Left renal pelvis (tissue), 4 donors: ENCODE results near the gene GSDMA. TPM values are rescaled to one million over a fixed set of nuclear protein-coding genes. Genes with fewer than 3 reads are reported as not detected.

Experiments
- DNase-seq, 4 donors: peaks; one replicate each; pipeline ENCODE4 v3.0.0-alpha.2; 2013; ENCODE audit warnings: low read depth in 4 of 4, low spot score in 3 of 4
- polyA plus RNA-seq, 4 donors: library from polyadenylated mRNA; unstranded; fragments of 120-200 nt; gene quantifications; one replicate each; pipeline ENCODE4 v1.2.1, GENCODE V29; 2013; ENCODE audit not compliant: insufficient read length in 4 of 4

Gene GSDMA
- polyA plus RNA-seq, 4 donors = 0.20 to 3.7 (median 2.4) TPM

DNA sequence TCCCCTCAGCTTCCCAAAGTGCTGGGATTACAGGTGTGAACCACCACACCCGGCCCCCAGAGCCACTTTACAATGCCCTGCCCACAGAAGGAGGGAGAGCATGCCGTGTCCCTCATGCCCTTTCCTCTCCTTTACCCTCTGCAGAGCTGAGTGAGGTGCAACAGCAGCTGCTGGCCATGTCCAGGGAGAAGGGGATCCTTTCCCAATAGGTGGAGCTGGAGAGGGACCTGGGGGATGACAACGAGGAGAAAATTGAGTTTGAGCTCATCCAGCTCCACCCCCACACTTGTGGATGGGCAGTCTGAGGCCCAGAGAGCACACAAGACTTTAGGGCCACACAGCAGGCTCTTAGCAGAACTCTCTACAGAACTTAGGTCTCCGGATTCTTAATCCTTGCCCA, 7.9 kb upstream of the GSDMA start:
- DNase-seq = no peak

DNA sequence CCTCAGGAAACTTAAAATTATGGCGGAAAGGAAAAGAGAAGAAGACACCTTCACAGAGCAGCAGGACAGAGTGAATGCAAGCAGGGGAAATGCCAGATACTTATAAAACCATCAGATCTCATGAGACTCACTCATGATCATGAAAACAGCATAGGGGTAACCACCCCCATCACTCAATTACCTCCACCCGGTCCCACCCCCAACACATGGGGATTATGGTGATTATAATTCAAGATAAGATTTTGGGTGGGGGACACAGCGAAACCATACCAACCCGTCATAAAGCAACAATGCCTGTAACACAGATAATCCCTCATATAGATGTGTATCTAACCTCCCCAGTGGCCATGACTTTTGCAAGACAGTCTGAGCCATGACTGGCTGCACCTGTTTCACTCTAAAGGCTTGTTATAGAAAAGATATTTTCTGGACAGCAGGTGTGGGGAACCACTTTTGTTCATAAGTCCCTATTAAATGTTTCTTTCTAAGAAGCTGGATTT, 7.0 kb upstream of the GSDMA start:
- no peak for DNase-seq

DNA sequence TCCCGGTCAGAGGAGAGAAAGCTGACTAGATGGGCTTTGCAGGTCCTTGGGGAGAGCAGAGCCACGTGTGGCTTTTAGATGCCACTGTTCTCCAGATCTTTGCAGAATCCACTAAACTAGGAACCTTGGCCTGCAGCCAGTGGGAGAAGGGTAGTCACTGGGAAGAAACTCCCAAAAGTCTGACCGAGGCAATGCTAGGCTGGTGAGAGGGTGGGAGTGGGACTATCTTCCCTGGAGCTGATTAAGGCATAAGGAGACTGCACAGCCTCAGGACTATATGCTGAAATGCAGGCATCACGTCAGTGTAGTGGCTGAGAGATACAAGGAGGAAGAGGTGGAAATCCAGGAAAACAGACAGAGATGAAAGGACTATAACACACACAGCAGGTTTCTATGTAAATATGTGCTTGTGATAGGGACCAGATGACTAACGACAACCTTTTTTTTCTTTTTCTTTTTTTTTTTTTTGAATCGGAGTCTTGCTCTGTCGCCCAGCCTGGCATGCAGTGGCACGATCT, 2.2 kb upstream of the GSDMA start:
- no peak for DNase-seq

DNA sequence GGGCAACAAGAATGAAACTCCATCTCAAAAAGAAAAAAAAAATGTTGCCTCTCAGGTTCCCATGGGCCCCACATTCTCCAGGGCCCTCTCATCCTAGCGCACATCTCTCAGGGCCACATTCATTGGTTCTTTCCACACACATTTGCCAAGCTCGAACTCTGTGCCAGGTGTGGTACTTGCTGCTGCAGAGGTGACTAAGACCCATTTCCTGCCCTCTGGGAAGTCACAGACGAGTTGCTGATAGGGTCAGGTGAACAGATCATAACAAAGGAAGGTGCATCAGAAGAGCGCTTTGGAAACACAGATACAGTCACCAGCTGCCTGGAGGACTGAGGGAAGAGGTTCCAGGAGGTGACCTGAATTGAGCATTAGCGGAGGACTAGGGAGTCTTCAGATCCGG, 1.0 kb downstream of the GSDMA start:
- no peak for DNase-seq

DNA sequence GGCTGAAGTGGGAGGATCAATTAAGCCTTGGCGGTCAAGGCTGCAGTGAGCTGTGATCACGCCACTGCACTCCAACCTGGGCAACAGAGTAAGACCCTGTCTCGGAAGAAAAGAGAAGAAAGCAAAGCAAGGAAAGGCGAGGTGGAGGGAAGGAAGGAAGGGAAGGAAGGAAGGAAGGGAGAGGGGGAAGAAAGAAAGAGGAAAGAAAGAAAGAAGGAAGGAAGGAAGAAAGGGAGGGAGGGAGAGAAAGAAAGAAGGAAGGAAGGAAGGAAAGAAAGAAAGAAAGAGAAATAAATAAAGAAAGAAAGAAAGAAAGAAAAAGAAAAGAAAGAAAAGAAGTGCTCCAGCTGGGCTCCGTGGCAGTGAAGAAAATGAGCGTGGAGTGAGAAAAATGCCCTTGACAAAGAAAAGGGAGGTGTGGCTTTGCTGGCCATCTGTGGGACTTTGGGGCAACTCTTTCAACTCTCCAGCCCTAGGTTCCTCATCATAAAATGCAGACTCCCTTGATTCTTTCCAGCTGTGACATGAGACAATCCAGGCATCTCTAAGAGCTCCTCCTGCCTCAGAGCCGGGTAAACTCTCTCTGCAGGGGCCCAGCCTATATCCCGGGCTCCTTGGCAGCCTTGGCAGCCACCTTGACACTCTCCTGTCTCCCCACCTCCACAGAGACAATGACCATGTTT, 2.4 kb downstream of the GSDMA start:
- DNase-seq = no peak

DNA sequence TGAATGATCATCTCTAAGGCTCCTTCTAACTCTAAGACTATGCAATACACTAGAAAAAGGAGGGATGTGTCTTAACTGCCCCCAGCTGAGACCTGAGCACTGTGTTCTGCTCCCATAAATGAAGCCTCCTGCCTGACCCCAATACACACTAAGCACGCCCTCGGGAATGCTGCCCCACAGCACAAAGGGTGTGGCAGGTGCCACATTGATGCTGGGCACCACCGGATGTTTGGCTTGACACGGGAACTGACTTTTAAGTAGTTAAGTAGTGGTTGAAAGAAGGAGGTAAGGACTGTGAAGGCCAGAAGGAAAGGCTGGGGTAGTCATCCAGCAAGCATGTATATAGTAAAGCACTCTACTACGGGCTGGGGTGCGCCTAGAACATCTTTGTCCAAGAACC, 4.0 kb downstream of the GSDMA start:
- DNase-seq = no peak

DNA sequence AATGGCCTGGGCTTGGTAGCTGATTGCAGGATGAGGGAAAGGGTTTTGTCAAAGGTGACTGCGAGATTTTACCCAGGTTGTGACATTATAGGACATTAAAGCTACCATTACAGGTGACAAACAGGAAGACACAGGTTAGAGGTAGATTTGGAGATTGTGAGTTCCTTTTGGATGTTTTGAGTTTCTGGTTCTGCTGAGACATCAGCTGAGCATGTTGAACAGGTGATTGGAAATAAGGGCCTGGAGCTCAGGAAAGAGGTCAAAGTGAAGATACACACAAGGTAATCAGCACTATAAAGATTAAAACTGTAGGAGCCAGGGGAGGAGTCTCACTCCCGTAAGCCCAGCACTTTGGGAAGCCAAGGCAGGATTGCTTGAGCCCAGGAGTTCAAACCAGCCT, 6.0 kb downstream of the GSDMA start:
- DNase-seq = no peak

DNA sequence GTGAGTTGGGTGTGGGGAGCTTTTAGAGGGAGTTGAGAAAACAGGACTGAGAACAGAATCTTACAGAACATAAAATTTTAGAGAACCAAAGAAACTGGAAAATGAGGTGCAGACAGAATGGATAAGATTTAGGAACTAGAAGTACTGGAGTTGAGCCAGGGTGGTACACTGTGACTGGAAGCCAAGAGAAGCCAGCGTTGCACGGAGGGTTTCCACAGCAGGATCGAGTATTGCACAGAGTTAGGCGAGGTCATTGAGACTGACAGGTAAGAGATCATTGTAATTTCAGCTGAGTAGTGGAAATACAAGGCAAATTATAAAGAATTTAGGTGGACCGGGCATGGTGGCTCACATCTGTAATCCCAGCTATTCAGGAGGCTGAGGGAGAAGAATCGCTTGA, 6.6 kb downstream of the GSDMA start:
- no peak for DNase-seq

DNA sequence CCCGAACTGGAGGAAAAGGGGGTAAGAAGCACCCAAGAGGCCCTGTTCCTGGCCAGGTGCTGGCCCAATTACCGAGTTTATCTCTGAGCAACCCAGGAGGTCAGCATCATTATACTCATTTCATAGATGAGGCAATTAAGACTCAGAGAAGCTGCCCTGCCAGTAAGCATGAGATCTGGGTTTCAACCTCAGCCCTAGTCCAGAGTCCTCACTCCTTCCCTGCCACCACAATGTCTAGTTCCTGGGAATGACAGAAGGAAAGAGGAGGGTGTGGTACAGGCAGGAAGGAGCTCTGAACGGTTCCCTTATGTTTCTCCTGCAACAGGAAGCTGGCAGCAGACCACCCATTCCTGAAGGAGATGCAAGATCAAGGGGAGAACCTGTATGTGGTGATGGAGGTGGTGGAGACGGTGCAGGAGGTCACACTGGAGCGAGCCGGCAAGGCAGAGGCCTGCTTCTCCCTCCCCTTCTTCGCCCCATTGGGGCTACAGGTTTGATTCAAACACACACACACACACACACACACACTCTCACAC, 7.4 kb downstream of the GSDMA start:
- no peak for DNase-seq

DNA sequence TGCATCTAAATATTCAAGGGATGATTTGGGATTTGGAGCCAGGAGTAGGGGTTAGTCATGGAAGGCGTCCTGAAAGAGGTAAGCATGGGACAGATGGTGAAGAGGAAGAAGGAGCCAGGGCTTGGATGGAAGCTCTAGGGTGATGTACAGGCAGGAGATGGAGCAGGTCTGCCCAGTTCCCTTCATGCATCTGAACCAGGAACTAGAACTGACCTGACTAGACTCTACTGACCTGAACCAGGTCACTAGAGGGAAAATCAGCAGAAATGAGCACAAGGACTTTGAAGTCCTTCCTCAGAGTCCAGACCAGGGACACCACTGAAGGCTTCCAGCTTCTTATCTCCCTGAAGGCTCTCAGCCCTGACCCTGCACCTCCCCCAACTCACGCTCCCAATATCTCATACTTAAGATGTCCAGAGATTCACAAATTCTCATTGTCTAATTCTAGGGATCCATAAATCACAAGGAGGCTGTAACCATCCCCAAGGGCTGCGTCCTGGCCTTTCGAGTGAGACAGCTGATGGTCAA, 8.3 kb downstream of the GSDMA start:
- DNase-seq = no peak

DNA sequence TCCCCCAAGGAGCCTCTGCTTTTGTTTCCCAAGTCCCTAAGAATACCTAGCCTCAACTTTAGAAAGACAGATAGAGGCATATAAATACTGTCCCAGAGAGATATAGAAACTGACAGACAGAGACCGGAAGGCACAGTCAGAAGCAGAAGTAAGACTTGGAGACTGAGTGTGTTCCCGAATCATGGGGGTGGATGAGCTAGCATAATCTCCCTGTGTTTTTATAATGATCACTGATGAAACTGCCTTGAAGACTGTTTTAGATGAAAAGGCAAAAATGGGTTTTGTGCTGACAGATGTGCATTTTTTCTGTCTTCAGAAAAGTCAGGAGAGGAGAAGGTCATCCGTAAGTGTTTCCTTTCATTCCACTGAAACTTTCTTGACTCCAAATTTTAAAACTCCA, 9.5 kb downstream of the GSDMA start:
- DNase-seq = no peak

DNA sequence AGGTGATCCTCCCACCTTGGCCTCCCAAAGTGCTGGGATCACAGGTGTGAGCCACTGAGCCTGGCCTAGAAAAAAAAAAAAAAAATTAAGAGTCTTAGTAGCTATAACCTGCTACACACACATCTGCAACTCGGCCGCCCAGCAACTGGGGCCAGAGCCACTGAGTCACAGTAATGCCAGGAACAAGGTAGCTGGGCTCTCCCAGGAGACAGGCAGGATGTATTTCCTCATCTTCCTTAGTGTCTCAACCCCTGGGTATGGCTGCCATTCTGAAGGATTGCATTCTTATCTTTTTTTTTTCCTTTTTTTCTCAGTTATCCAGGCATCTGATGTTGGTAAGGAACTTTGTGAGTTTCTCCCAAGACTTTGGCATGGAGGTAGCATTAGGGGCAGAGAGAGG, 10.7 kb downstream of the GSDMA start:
- DNase-seq = no peak

DNA sequence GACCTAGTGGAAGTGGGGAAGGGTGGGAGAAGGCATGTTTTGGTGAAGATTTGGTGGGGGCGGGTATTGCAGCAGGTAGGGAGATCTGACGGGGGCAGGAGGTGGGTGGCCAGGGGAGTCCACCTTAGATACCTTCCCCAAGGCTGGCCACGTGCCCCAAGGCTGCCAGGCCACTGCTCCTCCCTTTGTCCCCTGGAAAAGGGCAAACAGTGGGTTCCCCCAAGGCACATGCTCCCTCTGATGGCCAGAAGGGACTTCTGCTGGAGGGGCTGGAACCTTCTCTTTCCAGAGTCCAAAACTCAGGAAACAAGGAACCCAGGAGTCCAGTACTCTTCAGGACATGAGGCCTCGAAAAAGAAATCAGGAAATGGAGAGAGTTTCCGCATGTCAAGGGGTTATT, 11.6 kb downstream of the GSDMA start:
- DNase-seq = no peak

DNA sequence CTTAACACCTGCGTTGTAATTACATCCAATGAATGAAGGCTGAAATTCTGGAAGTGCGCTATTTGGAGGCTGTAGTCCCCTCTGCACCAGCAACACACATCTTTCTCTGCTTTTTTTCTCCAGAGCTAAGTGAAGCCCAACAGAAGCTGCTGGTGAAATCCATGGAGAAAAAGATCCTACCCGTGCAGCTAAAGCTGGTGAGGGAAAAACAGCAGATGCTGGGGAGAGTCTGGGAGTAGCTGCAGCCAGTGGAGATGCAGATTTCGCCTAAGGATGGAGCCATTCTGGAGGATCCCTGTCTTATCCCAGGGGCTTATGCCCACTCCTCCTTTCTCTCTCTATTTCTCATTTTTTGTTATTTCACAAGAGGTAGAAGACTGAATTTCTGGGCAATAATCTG, 13.0 kb downstream of the GSDMA start:
- DNase-seq = no peak

DNA sequence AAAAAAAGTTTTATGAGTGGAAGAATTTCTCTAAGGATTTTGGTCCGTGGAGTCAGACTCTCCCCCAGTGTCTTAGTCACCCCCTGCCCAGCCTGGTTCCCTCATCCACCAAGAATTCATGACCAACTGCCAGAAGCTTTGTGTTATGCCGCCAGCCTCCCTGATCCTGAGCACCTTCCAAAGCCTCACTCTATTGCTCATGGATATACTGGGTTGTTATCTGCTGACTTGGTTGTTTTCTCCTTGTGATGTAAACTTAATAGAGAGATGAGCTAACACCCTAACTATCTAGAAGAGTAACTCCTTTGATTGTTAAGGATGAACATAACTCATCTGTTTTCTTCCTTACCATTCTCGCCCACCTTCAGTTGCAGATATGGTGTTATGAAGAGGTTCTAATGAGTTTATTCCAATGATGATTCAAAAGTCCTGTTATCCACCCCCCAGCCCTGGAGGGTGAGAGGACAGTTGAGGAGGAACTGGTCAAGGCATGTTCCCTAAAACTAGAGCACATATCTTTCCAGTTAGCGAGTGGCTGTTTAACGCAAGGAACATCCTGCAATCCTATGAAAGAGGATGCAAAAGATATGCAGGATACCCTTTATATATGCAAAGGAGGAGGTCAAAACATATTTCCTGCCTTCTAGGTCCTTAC, 16.3 kb downstream of the GSDMA start:
- no peak for DNase-seq

DNA sequence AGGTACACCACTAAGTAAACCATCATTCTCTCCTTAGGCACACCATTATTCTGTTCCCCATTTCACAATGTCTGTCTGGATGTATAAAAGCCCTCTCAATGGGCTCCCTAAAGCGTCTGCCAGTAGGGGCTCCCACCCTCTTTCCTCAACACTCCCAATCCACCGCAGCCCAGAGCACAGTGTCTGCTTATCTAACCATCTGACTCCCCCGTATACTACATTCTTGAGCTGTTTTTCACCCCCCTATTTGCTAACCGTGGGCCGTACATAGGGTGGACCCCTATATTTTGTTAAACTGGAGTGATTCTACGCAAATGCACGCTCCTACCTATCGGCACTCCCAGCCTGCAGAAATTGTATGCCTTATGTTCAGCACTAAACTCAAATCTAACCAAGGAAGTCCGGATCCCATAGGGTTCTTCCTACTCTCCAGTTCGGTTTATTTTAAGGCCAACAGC, 17.1 kb downstream of the GSDMA start:
- no peak for DNase-seq

DNA sequence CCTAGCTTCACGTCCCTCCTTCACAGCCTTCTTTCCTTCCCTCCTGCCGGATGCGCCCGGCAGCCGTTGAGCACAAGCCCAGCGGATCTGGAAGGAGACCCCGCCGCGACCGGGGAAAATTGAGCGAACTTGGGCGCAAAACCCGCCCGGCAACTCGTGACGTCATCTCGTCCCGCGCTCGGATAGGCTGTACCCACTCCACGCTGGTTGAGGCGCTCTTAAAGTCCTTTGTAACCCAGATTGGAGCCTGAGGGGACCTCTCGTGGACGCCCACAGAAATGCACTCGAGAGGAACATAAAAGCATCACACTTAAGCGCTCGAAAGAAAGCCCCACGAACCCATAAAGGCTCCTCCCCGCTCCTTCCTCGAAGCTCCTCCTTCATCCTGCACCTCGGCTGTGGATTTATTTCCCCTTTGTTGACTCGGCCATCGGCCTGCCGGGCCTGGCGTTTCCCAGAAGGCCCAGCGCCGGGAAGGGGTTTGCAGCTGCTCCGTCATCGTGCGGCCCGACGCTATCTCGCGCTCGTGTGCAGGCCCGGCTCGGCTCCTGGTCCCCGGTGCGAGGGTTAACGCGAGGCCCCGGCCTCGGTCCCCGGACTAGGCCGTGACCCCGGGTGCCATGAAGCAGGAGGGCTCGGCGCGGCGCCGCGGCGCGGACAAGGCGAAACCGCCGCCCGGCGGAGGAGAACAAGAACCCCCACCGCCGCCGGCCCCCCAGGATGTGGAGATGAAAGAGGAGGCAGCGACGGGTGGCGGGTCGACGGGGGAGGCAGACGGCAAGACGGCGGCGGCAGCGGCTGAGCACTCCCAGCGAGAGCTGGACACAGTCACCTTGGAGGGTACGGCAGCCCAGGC, 17.8 kb downstream of the GSDMA start, which contains the start of gene PSMD3:
PSMD3 (plus strand) TSS at position 457 of the 856 bp plus-strand sequence; CDS start at position 621, 164 bp downstream.
- DNase-seq = peak; percentile 100

DNA sequence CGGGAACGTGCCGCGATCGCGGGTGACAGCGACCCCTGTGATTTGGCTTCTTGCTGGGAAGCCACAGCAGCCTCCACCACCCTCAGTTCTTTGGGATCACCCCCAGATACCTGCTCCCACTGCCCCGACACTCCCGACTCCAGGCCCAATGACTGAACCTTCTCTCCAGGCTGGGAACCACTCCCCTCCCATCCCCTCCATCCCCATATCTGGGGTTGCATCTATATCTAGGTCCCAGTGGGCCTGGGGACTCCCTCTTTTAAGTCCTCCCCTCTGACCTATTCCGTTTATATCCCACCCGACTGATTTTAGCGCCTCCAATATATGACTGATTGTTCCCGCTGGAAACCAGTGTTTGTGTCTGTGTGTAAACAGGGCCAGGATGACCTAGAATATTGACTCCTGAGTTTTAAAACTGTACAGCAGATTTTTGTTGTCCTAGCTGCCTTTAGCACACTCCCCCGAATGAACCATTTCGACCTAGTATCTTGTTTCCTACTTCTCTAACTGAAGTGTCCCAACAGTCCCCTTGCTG, 18.5 kb downstream of the GSDMA start:
- no peak for DNase-seq

DNA sequence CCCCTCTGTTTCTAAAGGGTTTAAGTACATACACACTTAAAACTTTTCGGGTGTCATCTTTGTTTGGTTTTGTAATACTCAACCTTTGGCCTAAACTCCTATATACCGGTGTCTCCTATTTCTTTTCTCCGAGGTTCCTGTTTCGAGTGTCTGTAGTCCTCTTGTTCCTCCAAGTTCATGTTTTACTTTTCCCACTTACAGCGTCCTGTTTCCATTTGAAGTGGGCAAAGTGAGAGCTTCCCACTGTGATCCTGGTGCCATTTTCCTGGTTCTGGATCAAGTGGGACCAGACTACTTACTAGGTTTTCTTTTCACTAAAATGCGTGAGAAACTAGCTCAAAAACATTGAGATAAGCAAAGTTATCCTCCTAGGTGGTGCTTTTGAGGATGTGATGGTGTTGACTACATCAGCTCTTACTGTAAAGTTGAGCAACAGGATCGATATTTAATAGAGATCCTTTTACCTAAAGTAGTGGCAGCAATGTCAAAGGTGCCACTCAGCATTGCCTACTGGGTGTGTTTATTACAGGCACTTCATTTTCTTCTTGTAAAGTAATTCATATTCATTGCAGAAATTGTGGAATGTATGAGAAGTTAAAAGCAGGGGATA, 19.1 kb downstream of the GSDMA start:
- no peak for DNase-seq
